ENCODE results near the gene CIAPIN1. TPM values are rescaled to one million over a fixed set of nuclear protein-coding genes. Genes with fewer than 3 reads are reported as not detected.

Gene CIAPIN1
- total RNA-seq, 2 donors from 2014 or later = 18.1 to 25.0 TPM

DNA sequence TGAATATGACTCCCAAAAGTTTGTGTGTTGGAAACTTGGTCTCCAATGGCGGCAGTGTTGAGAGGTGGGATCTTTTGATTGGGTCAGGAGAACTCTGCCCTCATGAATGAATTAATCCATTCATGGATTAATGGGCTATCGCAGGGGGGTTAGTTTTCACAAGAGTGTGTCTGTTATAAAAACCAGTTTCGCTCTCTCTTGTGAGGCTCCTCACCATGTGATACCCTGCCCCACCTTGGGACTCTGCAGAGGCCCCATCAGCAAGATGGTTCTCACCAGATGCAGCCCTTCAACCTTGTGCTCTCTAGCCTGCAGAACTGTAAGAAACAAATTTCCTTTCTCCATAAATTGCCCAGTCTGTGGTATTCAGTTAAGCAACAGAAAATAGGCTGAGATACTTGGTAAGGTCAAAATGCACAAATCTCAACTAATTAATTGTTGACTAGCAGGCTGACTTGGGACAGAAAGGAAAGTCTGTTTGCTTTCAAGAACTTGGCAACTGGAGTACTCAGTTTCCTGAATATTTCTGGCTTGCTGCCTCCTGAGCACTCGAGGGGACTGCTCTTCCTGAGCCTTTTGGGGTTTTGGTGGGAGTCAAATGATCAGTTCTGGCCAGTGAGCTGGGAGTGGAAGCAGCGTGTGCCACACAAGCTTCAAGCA is 56.4 kb downstream of the CIAPIN1 start:
- TF ChIP-seq, protein P1, sequence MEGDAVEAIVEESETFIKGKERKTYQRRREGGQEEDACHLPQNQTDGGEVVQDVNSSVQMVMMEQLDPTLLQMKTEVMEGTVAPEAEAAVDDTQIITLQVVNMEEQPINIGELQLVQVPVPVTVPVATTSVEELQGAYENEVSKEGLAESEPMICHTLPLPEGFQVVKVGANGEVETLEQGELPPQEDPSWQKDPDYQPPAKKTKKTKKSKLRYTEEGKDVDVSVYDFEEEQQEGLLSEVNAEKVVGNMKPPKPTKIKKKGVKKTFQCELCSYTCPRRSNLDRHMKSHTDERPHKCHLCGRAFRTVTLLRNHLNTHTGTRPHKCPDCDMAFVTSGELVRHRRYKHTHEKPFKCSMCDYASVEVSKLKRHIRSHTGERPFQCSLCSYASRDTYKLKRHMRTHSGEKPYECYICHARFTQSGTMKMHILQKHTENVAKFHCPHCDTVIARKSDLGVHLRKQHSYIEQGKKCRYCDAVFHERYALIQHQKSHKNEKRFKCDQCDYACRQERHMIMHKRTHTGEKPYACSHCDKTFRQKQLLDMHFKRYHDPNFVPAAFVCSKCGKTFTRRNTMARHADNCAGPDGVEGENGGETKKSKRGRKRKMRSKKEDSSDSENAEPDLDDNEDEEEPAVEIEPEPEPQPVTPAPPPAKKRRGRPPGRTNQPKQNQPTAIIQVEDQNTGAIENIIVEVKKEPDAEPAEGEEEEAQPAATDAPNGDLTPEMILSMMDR (IDR thresholded peaks at IDR 0.05) = no peak
- ATAC-seq (ENCODE audit: insufficient number of reproducible peaks, low FRiP score, low read depth) = no peak
- DNase-seq (ENCODE audit: low spot score) = no peak
- H3K4me1 ChIP-seq (ENCODE audit: control insufficient read depth in 1 of 2, low read depth in 2 of 2) = peaks cover 6 to 24% of the 10 kb centered on the region in 2 donors
- no peaks in the 10 kb centered on the region for H3K36me3 ChIP-seq
- no peak overlapping the region for H3K27ac ChIP-seq
- no peaks in the 10 kb centered on the region for H3K27me3 ChIP-seq (replicated peaks; ENCODE audit: insufficient read depth)
- H3K4me3 ChIP-seq = no peak overlapping the region
- H3K9me3 ChIP-seq = no peaks in the 10 kb centered on the region

GRCh38 chr16:57389087-57389468 is 58.1 kb downstream of the CIAPIN1 start:
- DNase-seq (ENCODE audit: low spot score) = no peak
- H3K36me3 ChIP-seq = no peaks in the 10 kb centered on the region
- no peak overlapping the region for H3K27ac ChIP-seq
- no peaks in the 10 kb centered on the region for H3K9me3 ChIP-seq
- no peaks in the 10 kb centered on the region for H3K27me3 ChIP-seq (replicated peaks; ENCODE audit: insufficient read depth)
- TF ChIP-seq, protein P1 (IDR thresholded peaks at IDR 0.05) = no peak
- ATAC-seq (ENCODE audit: insufficient number of reproducible peaks, low FRiP score, low read depth) = no peak
- no peak overlapping the region for H3K4me3 ChIP-seq
- H3K4me1 ChIP-seq (ENCODE audit: control insufficient read depth in 1 of 2, low read depth in 2 of 2) = peaks cover 12 to 32% of the 10 kb centered on the region in 2 donors

DNA sequence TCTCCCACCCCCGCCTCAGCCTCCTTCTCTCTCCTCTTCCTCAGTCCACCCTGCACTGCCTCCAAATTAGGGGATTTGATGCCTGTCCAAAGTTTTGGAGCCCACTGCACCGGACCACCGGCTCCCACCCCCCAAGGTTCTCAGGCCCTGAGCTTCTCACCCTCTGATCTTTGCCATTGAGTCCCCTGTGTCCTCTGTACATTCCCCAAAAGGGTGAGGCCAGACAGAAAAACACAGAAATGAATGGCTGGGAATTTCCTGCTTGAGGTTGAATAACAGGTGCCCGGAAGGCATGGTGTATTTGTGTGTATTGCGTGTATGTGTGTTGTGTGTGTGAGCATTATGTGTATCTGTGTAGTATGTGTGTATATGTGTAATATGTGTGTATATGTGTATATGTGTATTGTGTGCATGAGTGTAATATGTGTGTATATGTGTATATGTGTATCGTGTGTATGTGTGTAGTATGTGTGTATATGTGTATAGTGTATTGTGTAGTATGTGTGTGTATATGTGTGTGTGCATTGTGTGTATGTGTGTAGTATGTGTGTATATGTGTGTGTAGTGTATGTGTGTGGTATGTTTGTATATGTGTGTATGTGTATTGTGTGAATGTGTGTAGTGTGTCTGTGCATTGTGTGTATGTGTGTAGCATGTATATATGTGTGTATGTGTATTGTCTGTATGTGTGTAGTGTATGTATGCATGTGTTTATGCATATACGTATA is 58.7 kb downstream of the CIAPIN1 start:
- H3K27me3 ChIP-seq (replicated peaks; ENCODE audit: insufficient read depth) = no peaks in the 10 kb centered on the region
- peaks cover 17 to 38% of the 10 kb centered on the region in 2 donors for H3K4me1 ChIP-seq (ENCODE audit: control insufficient read depth in 1 of 2, low read depth in 2 of 2)
- H3K4me3 ChIP-seq = no peak overlapping the region
- DNase-seq (ENCODE audit: low spot score) = no peak
- H3K36me3 ChIP-seq = peaks cover 1% of the 10 kb centered on the region
- no peak overlapping the region for H3K27ac ChIP-seq
- H3K9me3 ChIP-seq = no peaks in the 10 kb centered on the region
- TF ChIP-seq, protein P1 (IDR thresholded peaks at IDR 0.05) = no peak
- no peak for ATAC-seq (ENCODE audit: insufficient number of reproducible peaks, low FRiP score, low read depth)

DNA sequence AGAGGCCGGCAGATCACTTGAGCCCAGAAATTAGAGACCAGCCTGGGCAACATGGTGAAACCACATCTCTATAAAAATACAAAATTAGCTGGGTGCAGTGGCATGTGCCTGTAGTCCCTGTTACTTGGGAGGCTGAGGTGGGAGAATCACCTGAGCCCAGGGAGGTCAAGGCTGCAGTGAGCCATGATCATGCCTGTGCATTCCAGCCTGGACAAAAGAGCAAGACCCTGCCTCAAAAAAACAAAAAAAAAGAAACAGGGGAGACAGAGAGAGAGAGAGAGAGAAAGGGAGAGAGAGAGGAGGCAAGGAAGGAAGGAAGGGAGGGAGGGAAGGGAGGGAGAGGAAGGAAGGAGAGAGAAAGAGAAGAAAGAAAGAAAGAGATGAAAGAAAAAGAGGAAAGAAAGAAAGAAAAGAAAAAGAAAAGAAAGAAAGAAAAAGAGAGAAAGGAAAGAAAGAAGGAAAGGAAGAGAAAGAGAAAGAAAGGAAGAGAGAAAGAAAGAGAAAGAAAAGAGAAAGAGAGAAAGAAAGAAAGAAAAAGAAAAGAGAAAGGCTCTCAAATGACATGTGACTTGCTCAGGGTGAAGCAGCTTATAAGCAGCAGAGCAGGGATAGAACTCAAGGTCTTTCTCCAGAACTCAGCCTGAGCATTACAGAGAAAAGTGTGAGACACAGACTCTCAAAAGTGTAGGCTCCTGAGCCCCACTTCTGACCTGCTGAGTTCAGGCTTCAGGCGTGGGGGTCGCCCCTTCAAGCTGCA is 59.4 kb downstream of the CIAPIN1 start:
- H3K27ac ChIP-seq = no peak overlapping the region
- no peak for ATAC-seq (ENCODE audit: insufficient number of reproducible peaks, low FRiP score, low read depth)
- no peak for DNase-seq (ENCODE audit: low spot score)
- no peak overlapping the region for H3K4me3 ChIP-seq
- H3K27me3 ChIP-seq (replicated peaks; ENCODE audit: insufficient read depth) = no peaks in the 10 kb centered on the region
- peaks cover 7% of the 10 kb centered on the region for H3K36me3 ChIP-seq
- H3K9me3 ChIP-seq = no peaks in the 10 kb centered on the region
- TF ChIP-seq, protein P1 (IDR thresholded peaks at IDR 0.05) = no peak
- H3K4me1 ChIP-seq (ENCODE audit: control insufficient read depth in 1 of 2, low read depth in 2 of 2) = peaks cover 18 to 42% of the 10 kb centered on the region in 2 donors

GRCh38 chr16:57386381-57386951 is 60.7 kb downstream of the CIAPIN1 start:
- Histone ChIP-seq H3K4me1 (ENCODE audit: control insufficient read depth in 1 of 2, low read depth in 2 of 2) (peaks cover 18 to 50% of the 10 kb centered on the region in 2 donors), H3K4me3 (peak overlapping the region; percentile 33), H3K27ac (no peak overlapping the region), H3K9me3 (no peaks in the 10 kb centered on the region), H3K36me3 (peaks cover 15% of the 10 kb centered on the region), H3K27me3 (replicated peaks; ENCODE audit: insufficient read depth) (no peaks in the 10 kb centered on the region)
- DNase-seq (ENCODE audit: low spot score) (no peak), ATAC-seq (ENCODE audit: insufficient number of reproducible peaks, low FRiP score, low read depth) (no peak)
- TF ChIP-seq, protein P1 (IDR thresholded peaks at IDR 0.05) = no peak
